Right forelimb (tissue), 1 donor: ENCODE data around the gene MYH11.
A peak's percentile ranks its signal among the peaks of the same experiment; 100 is the strongest.
"Not testable (repeated sequence)": the region's sequence is repeated elsewhere in the genome, so short reads cannot be mapped to it uniquely, and the experiment has no call there.

ENCODE experiments used
- DNase-seq: peaks from one replicate; pipeline ENCODE4 v3.0.0-alpha.2; 2018

Gene MYH11

DNA sequence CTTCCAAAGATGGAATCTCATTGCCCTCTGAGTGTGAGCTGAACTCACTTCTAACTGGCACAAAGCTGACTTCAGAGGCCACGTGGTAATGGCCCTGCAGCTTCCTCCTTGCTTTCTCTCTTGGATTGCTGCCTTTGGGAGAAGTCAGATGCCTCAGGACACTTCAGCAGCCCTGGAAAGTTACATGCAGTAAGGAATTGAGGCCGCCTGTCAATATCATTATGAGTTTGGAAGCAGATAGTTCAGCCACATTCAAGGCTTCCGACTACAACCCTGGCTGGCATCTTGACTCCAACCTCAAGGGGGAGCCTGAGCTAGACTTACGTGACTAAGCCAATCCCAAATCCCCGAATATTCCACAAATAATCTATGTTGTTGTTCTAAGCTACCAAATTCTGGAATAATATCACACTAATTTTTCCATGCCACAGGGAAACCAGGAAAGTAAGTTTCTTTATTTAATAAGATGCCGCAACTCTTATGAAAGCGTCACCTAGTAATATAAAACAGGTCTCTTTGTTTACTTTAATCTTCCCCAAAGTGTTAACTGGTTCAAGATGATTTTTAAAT, 18.0 kb upstream of the MYH11 start:
- peak; percentile 55 for DNase-seq

GRCh38 chr16:15873737-15874136, 16.9 kb upstream of the MYH11 start:
- no peak for DNase-seq

DNA sequence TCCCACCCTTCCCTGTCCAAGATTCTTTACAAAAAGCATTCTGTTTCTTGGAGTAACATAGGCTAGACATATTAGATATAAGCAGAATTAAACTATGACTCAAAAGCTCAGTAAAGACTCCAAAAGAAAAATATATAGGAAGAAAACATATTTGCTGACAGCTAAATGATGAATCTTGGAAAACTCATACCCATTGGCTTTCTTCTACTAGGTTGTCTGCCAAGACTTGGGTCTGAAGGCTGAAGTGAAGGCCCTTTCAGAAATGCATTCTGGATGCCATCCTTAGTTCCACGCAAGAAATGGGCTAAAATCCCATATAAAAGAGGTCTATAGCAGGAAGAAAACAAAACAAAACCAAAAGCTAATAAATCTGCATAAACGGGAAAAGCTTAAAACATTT, 16.5 kb upstream of the MYH11 start:
- no peak for DNase-seq

DNA sequence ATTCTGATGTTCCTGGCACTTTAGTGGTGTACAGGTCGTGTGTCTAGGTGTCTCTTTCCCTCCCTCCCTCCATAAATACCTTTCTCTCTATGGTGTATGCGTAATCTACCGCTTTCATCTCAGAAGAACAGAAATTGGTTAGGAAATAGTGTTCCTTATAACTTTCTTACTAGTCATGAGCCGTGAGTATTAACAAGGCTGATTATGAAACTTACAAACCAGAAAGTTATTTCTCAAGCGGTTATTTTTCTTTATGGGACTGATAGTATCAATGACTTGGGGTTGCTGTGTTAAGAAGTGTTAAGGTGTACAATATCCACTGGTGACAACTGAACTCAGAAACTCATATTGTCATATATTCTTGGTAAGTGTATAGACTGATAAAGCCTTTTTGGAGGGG, 13.2 kb upstream of the MYH11 start:
- no peak for DNase-seq

GRCh38 chr16:15866451-15866850, 9.6 kb upstream of the MYH11 start:
- DNase-seq = no peak

GRCh38 chr16:15865742-15866141, 8.9 kb upstream of the MYH11 start:
- no peak for DNase-seq

DNA sequence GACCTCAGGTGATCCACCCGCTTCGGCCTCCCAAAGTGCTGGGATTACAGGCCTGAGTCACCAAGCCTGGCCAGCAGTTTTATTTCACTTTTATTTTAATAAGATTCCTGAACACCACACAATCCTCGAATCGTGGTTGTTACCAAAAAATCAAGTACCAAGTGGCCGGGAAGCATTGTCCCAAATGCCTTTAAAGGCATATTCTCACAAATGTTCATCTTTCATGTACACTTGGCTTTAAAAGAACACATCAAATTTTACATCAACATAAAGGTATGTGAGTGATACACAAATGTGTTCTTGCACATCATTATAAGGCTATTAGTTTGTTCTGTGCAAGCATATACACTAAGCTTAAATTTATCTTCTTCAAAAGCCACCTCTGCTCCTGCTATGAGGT, 8.1 kb upstream of the MYH11 start:
- no peak for DNase-seq

DNA sequence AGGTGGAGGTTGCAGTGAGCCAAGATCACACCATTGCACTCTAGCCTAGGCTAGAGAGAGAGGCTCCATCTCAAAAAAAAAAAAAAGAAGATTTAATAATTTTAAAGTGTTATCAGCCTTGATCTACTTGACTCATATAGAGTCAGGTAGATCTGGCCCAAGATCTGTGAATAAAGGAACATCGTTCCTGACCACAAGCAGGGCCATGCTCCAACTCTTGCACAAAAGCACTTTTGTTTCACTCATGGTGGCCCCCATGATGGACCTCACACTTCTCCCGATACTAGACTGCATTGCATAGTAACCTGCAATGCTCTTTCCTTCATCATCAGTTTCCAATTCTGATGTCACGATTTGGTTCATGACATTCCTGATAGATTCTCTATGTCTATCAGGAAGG, 5.2 kb upstream of the MYH11 start:
- DNase-seq = no peak

GRCh38 chr16:15858921-15859668, 2.3 kb upstream of the MYH11 start:
- no peak for DNase-seq

GRCh38 chr16:15857724-15858560, 1.1 kb upstream of the MYH11 start:
- peak; percentile 55 for DNase-seq

DNA sequence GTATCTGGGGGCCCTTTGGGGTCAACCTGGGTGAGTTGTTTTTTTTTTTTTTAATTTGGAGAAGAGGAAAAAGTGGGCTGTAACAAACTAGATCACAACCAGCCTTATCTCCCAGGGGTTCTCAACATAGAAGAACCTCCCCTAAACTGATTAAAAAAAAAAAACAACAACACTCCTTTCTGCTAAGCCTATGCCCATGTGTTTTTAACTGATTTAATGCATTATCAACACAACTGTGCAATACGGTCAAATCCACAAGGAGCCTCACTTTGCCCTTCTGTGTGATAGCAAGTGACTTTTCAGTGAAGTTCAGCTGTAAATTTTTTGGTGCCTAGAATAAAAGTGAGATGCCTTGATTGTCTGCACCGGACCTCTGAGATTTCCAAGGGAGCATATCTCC, 646 bp downstream of the MYH11 start:
- DNase-seq = no peak

DNA sequence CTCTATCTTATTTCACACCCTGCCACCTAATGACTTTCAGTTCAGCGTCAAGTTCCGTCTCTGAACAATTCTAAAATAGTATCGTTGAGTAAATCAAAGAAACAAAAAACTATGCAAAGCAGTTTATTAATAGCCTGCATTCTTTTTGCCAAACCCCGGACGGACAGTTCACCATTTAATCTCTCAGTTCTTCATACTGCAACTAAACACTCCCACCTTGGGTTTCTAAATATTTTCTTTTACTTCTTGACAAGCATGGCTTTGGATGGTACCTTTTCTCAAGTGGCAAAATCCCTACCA, 1.2 kb downstream of the MYH11 start:
- DNase-seq = no peak

- DNase-seq = no peak
Measured at GRCh38 chr16:15854906-15855703, 1.7 kb downstream of the MYH11 start.

DNA sequence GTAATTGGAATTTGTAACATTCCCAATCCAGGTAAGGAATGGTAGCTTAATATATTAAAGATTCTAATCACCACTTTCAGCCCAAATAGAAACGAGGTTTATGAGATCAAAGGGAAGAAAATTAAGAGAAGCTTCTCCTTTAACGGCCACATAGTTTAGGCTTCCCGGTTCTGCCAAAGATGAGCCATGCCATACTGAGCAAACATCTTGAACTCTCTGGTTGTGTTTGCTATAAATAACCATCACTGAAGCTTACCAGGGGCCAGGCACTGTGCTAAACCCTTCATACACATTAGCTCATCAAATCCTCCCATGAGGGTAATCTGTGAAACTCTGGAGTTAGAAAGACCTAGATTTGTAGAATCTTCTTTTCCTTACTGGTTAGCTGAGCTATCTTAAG, 2.8 kb downstream of the MYH11 start:
- no peak for DNase-seq

DNA sequence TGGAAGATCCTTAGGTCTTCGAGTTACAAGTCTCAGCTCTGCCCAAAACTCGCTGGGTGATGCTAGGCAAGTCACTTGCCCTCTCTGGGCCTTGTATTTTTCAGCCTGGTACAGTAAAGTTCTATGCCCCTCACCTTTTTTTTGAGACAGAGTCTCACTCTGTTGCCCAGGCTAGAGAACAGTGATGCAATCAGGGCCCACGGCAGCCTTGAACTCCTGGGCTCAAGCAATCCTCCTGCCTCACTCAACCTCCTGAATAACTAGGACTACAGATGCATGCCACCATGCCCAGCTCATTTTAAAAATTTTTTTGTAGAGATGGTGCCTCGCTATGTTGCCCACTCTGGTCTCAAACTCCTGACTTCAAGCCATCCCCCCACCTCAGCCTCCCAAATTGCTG, 3.8 kb downstream of the MYH11 start:
- DNase-seq = no peak

- not testable (repeated sequence) for DNase-seq
Measured at GRCh38 chr16:15850555-15850954, 6.3 kb downstream of the MYH11 start.

DNA sequence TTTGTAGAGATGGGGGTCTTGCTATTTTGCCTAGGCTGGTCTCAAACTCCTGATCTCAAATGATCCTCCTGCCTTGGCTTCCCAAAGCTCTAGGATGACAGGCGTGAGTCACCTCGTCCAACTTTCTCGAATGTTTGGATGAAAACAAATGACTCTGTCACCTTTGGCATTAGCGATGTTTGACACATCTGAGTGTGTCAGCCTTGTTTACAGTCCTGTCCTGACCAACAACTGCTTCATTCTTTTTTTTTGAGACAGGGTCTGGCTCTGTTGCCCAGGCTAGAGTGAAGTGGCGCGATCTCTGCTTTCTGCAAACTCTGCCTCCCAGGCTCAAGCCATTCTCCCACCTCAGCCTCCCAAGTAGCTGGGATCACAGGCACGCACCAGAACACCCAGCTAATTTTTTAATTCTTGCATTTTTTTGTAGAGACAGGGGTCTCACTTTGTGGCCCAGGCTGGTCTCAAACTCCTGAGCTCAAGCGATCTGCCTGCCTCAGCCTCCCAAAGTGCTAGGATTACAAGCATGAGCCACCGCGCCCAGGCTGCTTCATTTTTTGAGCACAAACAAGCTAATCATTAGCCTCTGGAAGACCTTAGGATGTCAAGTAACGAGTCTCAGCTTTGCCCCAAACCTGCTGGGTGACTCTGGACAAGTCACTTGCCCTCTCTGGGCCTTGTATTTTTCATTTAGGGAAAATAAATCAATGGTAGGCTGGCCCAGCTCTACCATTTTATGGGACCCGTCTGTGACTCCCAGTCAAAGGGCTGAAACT, 7.4 kb downstream of the MYH11 start:
- no peak for DNase-seq

- DNase-seq = no peak
Measured at GRCh38 chr16:15847611-15848175, 9.1 kb downstream of the MYH11 start.

GRCh38 chr16:15846510-15846909, 10.3 kb downstream of the MYH11 start:
- DNase-seq = no peak

DNA sequence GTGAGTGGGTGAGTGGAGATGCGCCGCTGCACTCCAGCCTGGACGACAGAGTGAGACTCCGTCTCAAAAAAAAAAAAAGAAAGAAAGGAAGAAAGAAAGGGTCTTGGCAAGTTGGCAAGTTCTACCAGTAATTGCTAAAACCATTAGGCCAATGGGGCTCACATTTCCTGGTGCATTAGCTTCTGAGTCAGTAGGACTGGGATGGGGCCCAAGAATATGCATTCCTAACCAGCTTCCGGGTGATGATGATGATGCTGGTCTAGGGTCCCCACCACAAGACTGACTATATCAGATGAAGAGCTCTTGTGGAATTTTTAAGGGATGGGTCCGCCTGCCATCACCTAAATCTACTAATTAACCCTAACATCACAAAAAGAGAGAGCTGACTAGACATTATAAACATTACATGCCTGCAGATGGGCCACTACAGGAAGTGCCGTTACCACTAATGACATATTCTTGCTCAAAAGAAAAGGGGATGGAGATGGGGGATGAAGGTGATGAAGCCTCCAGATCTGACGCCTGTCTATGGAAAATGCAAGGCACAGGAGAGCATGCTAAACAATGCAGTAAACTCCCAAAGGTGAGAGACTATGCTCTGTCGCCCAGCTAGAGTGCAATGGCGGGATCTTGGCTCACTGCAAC, 13.1 kb downstream of the MYH11 start:
- DNase-seq = no peak

DNA sequence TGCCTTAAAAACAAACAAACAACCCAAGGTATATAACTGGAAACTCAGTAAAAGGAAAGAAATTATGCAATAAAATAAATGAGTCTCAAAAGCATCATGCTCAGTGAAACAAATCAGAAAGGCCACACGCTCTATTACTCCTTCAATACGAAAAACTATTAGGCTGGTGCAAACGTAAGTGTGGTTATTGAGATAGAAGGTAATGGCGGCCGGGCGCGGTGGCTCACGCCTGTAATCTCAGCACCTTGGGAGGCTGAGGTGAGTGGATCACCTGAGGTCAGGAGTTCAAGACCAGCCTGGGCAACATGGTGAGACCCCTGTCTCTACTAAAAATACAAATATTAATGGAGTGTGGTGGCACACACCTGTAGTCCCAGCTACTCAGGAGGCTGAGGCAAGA, 17.6 kb downstream of the MYH11 start:
- DNase-seq = not testable (repeated sequence)

DNA sequence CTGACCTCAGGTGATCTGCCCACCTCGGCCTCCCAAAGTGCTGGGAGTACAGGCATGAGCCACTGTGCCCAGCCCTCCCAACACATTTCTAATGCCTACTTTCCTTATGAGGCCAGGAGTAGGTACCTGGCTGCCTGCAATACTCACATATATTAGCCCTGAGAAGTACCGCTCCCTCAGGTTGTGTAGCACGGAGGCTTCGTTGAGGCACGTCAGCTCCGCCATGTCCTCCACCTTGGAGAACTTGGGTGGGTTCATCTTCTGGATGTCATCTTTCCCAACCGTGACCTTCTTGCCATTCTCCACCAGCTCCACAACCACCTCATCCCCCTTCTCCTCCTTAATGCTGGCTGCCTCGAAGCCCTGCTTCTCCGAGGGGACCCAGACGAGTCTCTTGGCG, 19.1 kb downstream of the MYH11 start:
- no peak for DNase-seq
